ENCODE results near the gene CERS6. TPM values are rescaled to one million over a fixed set of nuclear protein-coding genes. Genes with fewer than 3 reads are reported as not detected.

The CERS6 gene
- total RNA-seq, 2 experiments from 2014 or later = 11.9 to 12.2 TPM

- ATAC-seq (ENCODE audit: low read depth) (no peak), DNase-seq (no peak)
- H3K27ac Mint-ChIP-seq = no peak overlapping the region
- POLR2A ChIA-PET = no interaction called here
- no peaks in the 10 kb centered on the region for H3K27me3 Mint-ChIP-seq
- peaks cover 1% of the 10 kb centered on the region for H3K9me3 Mint-ChIP-seq
- no peaks in the 10 kb centered on the region for H3K4me1 Mint-ChIP-seq
- peaks cover 12% of the 10 kb centered on the region for H3K36me3 Mint-ChIP-seq
- H3K4me3 Mint-ChIP-seq = no peak overlapping the region
Measured at GRCh38 chr2:168679081-168679480, 223.0 kb downstream of the CERS6 start.

- no peak overlapping the region for H3K4me3 Mint-ChIP-seq
- no peaks in the 10 kb centered on the region for H3K4me1 Mint-ChIP-seq
Measured at GRCh38 chr2:168679741-168680310, 223.8 kb downstream of the CERS6 start.

GRCh38 chr2:168683996-168684395, 227.9 kb downstream of the CERS6 start:
- Mint-ChIP-seq H3K27me3 (no peaks in the 10 kb centered on the region), H3K4me1 (no peaks in the 10 kb centered on the region), H3K4me3 (no peak overlapping the region), H3K27ac (no peak overlapping the region), H3K36me3 (no peaks in the 10 kb centered on the region), H3K9me3 (no peaks in the 10 kb centered on the region)
- ATAC-seq (ENCODE audit: low read depth) = no peak
- no peak for DNase-seq
- POLR2A ChIA-PET = no interaction called here

More at GRCh38 chr2:168679741-168680310, 223.8 kb downstream of the CERS6 start:
- H3K27me3 Mint-ChIP-seq = no peaks in the 10 kb centered on the region
- peaks cover 1% of the 10 kb centered on the region for H3K9me3 Mint-ChIP-seq
- H3K27ac Mint-ChIP-seq = no peak overlapping the region
- no peak for ATAC-seq (ENCODE audit: low read depth)
- POLR2A ChIA-PET = no interaction called here
- H3K36me3 Mint-ChIP-seq = peaks cover 8% of the 10 kb centered on the region
- no peak for DNase-seq

- Mint-ChIP-seq H3K4me3 (no peak overlapping the region), H3K27me3 (no peaks in the 10 kb centered on the region)
- POLR2A ChIA-PET = interaction anchor here (0.5 kb wide), 1 partner anchor 334 kb away, joined by 4 read pairs; no protein-coding TSS in a partner anchor
Measured at GRCh38 chr2:168684921-168685599, 229.0 kb downstream of the CERS6 start.

GRCh38 chr2:168685600-168686451, 229.8 kb downstream of the CERS6 start:
- Mint-ChIP-seq H3K27me3 (no peaks in the 10 kb centered on the region), H3K4me3 (no peak overlapping the region), H3K36me3 (no peaks in the 10 kb centered on the region), H3K27ac (no peak overlapping the region), H3K4me1 (no peaks in the 10 kb centered on the region), H3K9me3 (no peaks in the 10 kb centered on the region)
- POLR2A ChIA-PET = interaction anchor here (0.5 kb wide), 1 partner anchor 335 kb away, joined by 4 read pairs; no protein-coding TSS in a partner anchor
- DNase-seq = no peak
- ATAC-seq (ENCODE audit: low read depth) = no peak

More at GRCh38 chr2:168684921-168685599, 229.0 kb downstream of the CERS6 start:
- Mint-ChIP-seq H3K4me1 (no peaks in the 10 kb centered on the region), H3K27ac (no peak overlapping the region), H3K9me3 (no peaks in the 10 kb centered on the region), H3K36me3 (no peaks in the 10 kb centered on the region)
- DNase-seq = no peak
- ATAC-seq (ENCODE audit: low read depth) = no peak

- no peaks in the 10 kb centered on the region for H3K27me3 Mint-ChIP-seq
- no peak for DNase-seq
- H3K36me3 Mint-ChIP-seq = peaks cover 3% of the 10 kb centered on the region
- H3K4me3 Mint-ChIP-seq = no peak overlapping the region
- POLR2A ChIA-PET = no interaction called here
- H3K27ac Mint-ChIP-seq = no peak overlapping the region
- ATAC-seq (ENCODE audit: low read depth) = no peak
- H3K9me3 Mint-ChIP-seq = no peaks in the 10 kb centered on the region
- H3K4me1 Mint-ChIP-seq = no peaks in the 10 kb centered on the region
Measured at GRCh38 chr2:168686452-168687191, 230.6 kb downstream of the CERS6 start.

- Mint-ChIP-seq H3K4me1 (no peaks in the 10 kb centered on the region), H3K27me3 (no peaks in the 10 kb centered on the region), H3K36me3 (peaks cover 6% of the 10 kb centered on the region), H3K27ac (no peak overlapping the region), H3K9me3 (no peaks in the 10 kb centered on the region), H3K4me3 (no peak overlapping the region)
- DNase-seq (no peak), ATAC-seq (ENCODE audit: low read depth) (no peak)
- POLR2A ChIA-PET = no interaction called here
Measured at GRCh38 chr2:168687314-168687713, 231.2 kb downstream of the CERS6 start.

- Mint-ChIP-seq H3K36me3 (peaks cover 10% of the 10 kb centered on the region), H3K4me1 (no peaks in the 10 kb centered on the region), H3K27ac (no peak overlapping the region), H3K4me3 (no peak overlapping the region), H3K9me3 (no peaks in the 10 kb centered on the region), H3K27me3 (no peaks in the 10 kb centered on the region)
- ATAC-seq (ENCODE audit: low read depth) (no peak), DNase-seq (no peak)
- POLR2A ChIA-PET = no interaction called here
Measured at GRCh38 chr2:168690381-168690885, 234.4 kb downstream of the CERS6 start.

- no peaks in the 10 kb centered on the region for H3K27me3 Mint-ChIP-seq
- DNase-seq (no peak), ATAC-seq (ENCODE audit: low read depth) (no peak)
- no peaks in the 10 kb centered on the region for H3K9me3 Mint-ChIP-seq
- POLR2A ChIA-PET = no interaction called here
- no peak overlapping the region for H3K27ac Mint-ChIP-seq
- no peaks in the 10 kb centered on the region for H3K4me1 Mint-ChIP-seq
- peaks cover 15% of the 10 kb centered on the region for H3K36me3 Mint-ChIP-seq
- no peak overlapping the region for H3K4me3 Mint-ChIP-seq
Measured at GRCh38 chr2:168691221-168691620, 235.1 kb downstream of the CERS6 start.

GRCh38 chr2:168692132-168692744, 236.2 kb downstream of the CERS6 start:
- POLR2A ChIA-PET = no interaction called here
- no peak overlapping the region for H3K4me3 Mint-ChIP-seq
- no peaks in the 10 kb centered on the region for H3K9me3 Mint-ChIP-seq
- ATAC-seq (ENCODE audit: low read depth) = no peak
- peaks cover 20% of the 10 kb centered on the region for H3K36me3 Mint-ChIP-seq
- H3K27me3 Mint-ChIP-seq = no peaks in the 10 kb centered on the region
- no peaks in the 10 kb centered on the region for H3K4me1 Mint-ChIP-seq
- H3K27ac Mint-ChIP-seq = no peak overlapping the region
- no peak for DNase-seq

GRCh38 chr2:168694173-168694572, 238.1 kb downstream of the CERS6 start:
- no peaks in the 10 kb centered on the region for H3K4me1 Mint-ChIP-seq
- no peak for ATAC-seq (ENCODE audit: low read depth)
- POLR2A ChIA-PET = no interaction called here
- peaks cover 31% of the 10 kb centered on the region for H3K36me3 Mint-ChIP-seq
- no peak overlapping the region for H3K27ac Mint-ChIP-seq
- H3K9me3 Mint-ChIP-seq = peaks cover 2% of the 10 kb centered on the region
- no peaks in the 10 kb centered on the region for H3K27me3 Mint-ChIP-seq
- no peak overlapping the region for H3K4me3 Mint-ChIP-seq
- no peak for DNase-seq

GRCh38 chr2:168694866-168695265, 238.8 kb downstream of the CERS6 start:
- peaks cover 2% of the 10 kb centered on the region for H3K9me3 Mint-ChIP-seq
- no peak overlapping the region for H3K27ac Mint-ChIP-seq
- POLR2A ChIA-PET = no interaction called here
- ATAC-seq (ENCODE audit: low read depth) (no peak), DNase-seq (no peak)
- H3K4me3 Mint-ChIP-seq = no peak overlapping the region
- no peaks in the 10 kb centered on the region for H3K4me1 Mint-ChIP-seq
- H3K27me3 Mint-ChIP-seq = no peaks in the 10 kb centered on the region
- peaks cover 34% of the 10 kb centered on the region for H3K36me3 Mint-ChIP-seq

- ATAC-seq (ENCODE audit: low read depth) (no peak), DNase-seq (no peak)
- Mint-ChIP-seq H3K4me3 (no peak overlapping the region), H3K4me1 (no peaks in the 10 kb centered on the region), H3K36me3 (peaks cover 28% of the 10 kb centered on the region), H3K27ac (no peak overlapping the region), H3K9me3 (peaks cover 2% of the 10 kb centered on the region), H3K27me3 (no peaks in the 10 kb centered on the region)
- POLR2A ChIA-PET = no interaction called here
Measured at GRCh38 chr2:168697668-168698121, 241.6 kb downstream of the CERS6 start.

Data from activated naive CD8-positive, alpha-beta T cell treated with anti-CD3 and anti-CD28 coated beads, Interleukin-2, amount 10 ng/mL, durations not matched to agents 7 days and 5 days (primary cell).